MCF 10A (cell line): ENCODE data around the gene PPFIA1. TPM values are rescaled to one million over a fixed set of nuclear protein-coding genes. Genes with fewer than 3 reads are reported as not detected.
A peak's percentile ranks its signal among the peaks of the same experiment; 100 is the strongest.

Experiments used
- BruUV-seq: library from RNA; stranded (reverse); fragments of 400-500 nt; replicated peaks from 2 replicates; lab custom pipeline; 2021; lab: Mats Ljungman, UMichigan
- CTCF ChIA-PET: fragments of 300-600 bp; sonication (Branson Sonifier 250); formaldehyde crosslinking; extraction: SDS; loops from one replicate; lab custom pipeline; 2021; ENCODE audit warnings: antibody characterized with exemption, inconsistent platforms; lab: Yijun Ruan, JAX
- POLR2A ChIA-PET: fragments of 300-600, 350-650 bp; sonication (Branson Sonifier 250); formaldehyde crosslinking; extraction: SDS; loops from one replicate; lab custom pipeline; 2020; ENCODE audit warnings: antibody characterized with exemption, inconsistent platforms; lab: Yijun Ruan, JAX
- DNase-seq: peaks from one replicate; pipeline ENCODE4 v3.0.0-alpha.2; 2018; ENCODE audit not compliant: unreplicated experiment
- H3K27ac Mint-ChIP-seq: one replicate; pipeline ENCODE4 v1.8.0; 2022; ENCODE audit warnings: mild to moderate bottlenecking, low read depth, mixed read lengths; ENCODE audit not compliant: unreplicated experiment
- H3K27me3 Mint-ChIP-seq: one replicate; pipeline ENCODE4 v1.8.0; 2022; ENCODE audit warnings: mixed read lengths; ENCODE audit not compliant: insufficient read depth, unreplicated experiment
- H3K36me3 Mint-ChIP-seq: one replicate; pipeline ENCODE4 v1.8.0; 2022; ENCODE audit warnings: mild to moderate bottlenecking, moderate library complexity, mixed read lengths; ENCODE audit not compliant: insufficient read depth, unreplicated experiment
- H3K4me1 Mint-ChIP-seq: one replicate; pipeline ENCODE4 v1.8.0; 2022; ENCODE audit warnings: mixed read lengths; ENCODE audit not compliant: insufficient read depth, unreplicated experiment
- H3K4me3 Mint-ChIP-seq: one replicate; pipeline ENCODE4 v1.8.0; 2022; ENCODE audit warnings: mild to moderate bottlenecking, moderate library complexity, mixed read lengths; ENCODE audit not compliant: unreplicated experiment
- H3K9me3 Mint-ChIP-seq: one replicate; pipeline ENCODE4 v1.8.0; 2022; ENCODE audit warnings: mixed read lengths; ENCODE audit not compliant: unreplicated experiment
- CTCF ChIP-seq: fragments of 200-600 bp; IDR thresholded peaks from one replicate; pipeline ENCODE4 v1.8.0; 2022; ENCODE audit warnings: antibody characterized with exemption, mild to moderate bottlenecking; ENCODE audit not compliant: unreplicated experiment
- intact Hi-C: fragments of 100-400 bp; cut with micrococcal nuclease; formaldehyde crosslinking; loops from 2 replicates; pipeline ENCODE4 v1.14.1; 2022
- total RNA-seq: library from RNA; stranded (reverse); gene quantifications from 2 replicates; pipeline ENCODE4 v1.2.3, GENCODE V29; 2022

The PPFIA1 gene
- total RNA-seq, 1 experiment from 2014 or later, result 78.8 TPM

DNA sequence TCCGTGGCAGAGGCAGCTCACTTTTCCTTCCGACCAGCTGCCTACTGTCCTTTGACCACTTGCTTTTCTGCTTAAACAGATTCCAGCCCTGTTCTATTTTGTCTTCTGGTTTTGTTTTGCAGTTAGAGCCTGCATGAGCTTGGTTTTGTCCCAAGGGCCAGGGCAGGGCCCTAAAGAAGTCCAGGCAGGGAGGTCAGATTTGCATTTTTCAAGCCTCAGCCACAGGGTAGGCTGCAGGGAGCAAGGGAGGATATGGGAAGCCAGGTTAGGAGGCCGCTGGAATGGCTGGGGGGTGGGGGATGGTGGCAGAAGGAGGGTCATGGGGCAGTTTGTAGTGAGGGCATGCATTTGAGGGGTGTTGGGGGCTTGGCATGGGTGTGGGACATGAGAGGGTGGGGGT lies 44.3 kb upstream of the PPFIA1 start:
- H3K36me3 Mint-ChIP-seq, result no peaks in the 10 kb centered on the region
- POLR2A ChIA-PET, result interaction anchor here (1.4 kb wide), 1 partner anchor 14 kb away, joined by 3 read pairs; no protein-coding TSS in a partner anchor
- no peak overlapping the region for H3K4me3 Mint-ChIP-seq
- intact Hi-C loops, result no loop called here
- no peak for DNase-seq
- no peak for TF ChIP-seq CTCF
- CTCF ChIA-PET, result interaction anchor here (0.5 to 0.7 kb wide), 2 partner anchors 8 to 476 kb away, joined by 3 read pairs; no protein-coding TSS in a partner anchor
- BruUV-seq, result no TSS peak
- no peak overlapping the region for H3K27ac Mint-ChIP-seq
- H3K9me3 Mint-ChIP-seq, result no peaks in the 10 kb centered on the region
- H3K4me1 Mint-ChIP-seq, result peaks cover 5% of the 10 kb centered on the region
- no peaks in the 10 kb centered on the region for H3K27me3 Mint-ChIP-seq

DNA sequence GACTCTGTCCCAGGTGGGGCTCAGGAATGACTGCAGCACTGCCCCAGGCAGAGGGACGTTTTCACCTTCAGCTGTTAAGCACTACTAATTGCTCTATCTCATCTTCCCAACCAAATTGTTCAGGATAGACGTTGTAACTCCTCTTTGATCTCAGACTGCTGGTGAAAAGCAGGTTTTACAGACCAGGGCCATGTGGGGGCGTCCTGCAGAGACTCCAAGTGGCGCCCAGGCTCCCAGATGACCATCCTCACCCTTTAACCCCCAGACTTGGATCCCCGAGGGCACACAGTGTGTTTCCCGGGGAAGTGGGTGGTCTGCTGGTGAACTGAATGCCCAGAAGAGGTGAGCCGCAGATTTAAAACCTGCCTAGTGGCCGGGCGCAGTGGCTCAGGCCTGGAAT lies 43.5 kb upstream of the PPFIA1 start:
- H3K4me1 Mint-ChIP-seq, result peaks cover 5% of the 10 kb centered on the region
- BruUV-seq, result no TSS peak
- H3K27me3 Mint-ChIP-seq, result no peaks in the 10 kb centered on the region
- H3K36me3 Mint-ChIP-seq, result no peaks in the 10 kb centered on the region
- intact Hi-C loops, result no loop called here
- ChIA-PET CTCF (no interaction called here), POLR2A (interaction anchor here (1.4 kb wide), 1 partner anchor 13 kb away, joined by 3 read pairs; no protein-coding TSS in a partner anchor)
- H3K27ac Mint-ChIP-seq, result no peak overlapping the region
- H3K4me3 Mint-ChIP-seq, result no peak overlapping the region
- DNase-seq, result peak; percentile 30
- peak; percentile 4 for TF ChIP-seq CTCF
- H3K9me3 Mint-ChIP-seq, result no peaks in the 10 kb centered on the region

- no peaks in the 10 kb centered on the region for H3K9me3 Mint-ChIP-seq
- ChIA-PET CTCF (interaction anchor here (1.1 kb wide), 1 partner anchor 18 kb away, joined by 3 read pairs; no protein-coding TSS in a partner anchor), POLR2A (interaction anchor here (1.3 kb wide), 1 partner anchor 15 kb away, joined by 4 read pairs; no protein-coding TSS in a partner anchor)
- H3K27me3 Mint-ChIP-seq, result no peaks in the 10 kb centered on the region
- DNase-seq, result no peak
- H3K4me3 Mint-ChIP-seq, result no peak overlapping the region
- H3K4me1 Mint-ChIP-seq, result peaks cover 21% of the 10 kb centered on the region
- intact Hi-C loops, result no loop called here
- no TSS peak for BruUV-seq
- H3K27ac Mint-ChIP-seq, result no peak overlapping the region
- no peak for TF ChIP-seq CTCF
- H3K36me3 Mint-ChIP-seq, result no peaks in the 10 kb centered on the region
Observed at GRCh38 chr11:70229737-70230136, 40.8 kb upstream of the PPFIA1 start.

GRCh38 chr11:70230151-70230839 lies 40.2 kb upstream of the PPFIA1 start:
- intact Hi-C loops, result no loop called here
- Mint-ChIP-seq H3K4me1 (peaks cover 21% of the 10 kb centered on the region), H3K36me3 (no peaks in the 10 kb centered on the region), H3K27ac (no peak overlapping the region), H3K4me3 (no peak overlapping the region), H3K27me3 (no peaks in the 10 kb centered on the region), H3K9me3 (no peaks in the 10 kb centered on the region)
- no peak for TF ChIP-seq CTCF
- ChIA-PET CTCF (interaction anchor here (1.1 kb wide), 1 partner anchor 17 kb away, joined by 3 read pairs; no protein-coding TSS in a partner anchor), POLR2A (interaction anchor here (1.3 kb wide), 1 partner anchor 14 kb away, joined by 4 read pairs; no protein-coding TSS in a partner anchor)
- no TSS peak for BruUV-seq
- DNase-seq, result no peak
